Stimulated activated CD4-positive, alpha-beta T cell treated with anti-CD3 and anti-CD28 coated beads, Interleukin-1b, Interleukin-23, amount 100 ng/mL, for 1 hour (primary cell): ENCODE measurements around the gene SLC26A4.
"Not testable (repeated sequence)": the region's sequence is repeated elsewhere in the genome, so short reads cannot be mapped to it uniquely, and the experiment has no call there.

Source experiments
- DNase-seq, 2 donors: peaks; one replicate each; pipeline ENCODE4 v3.0.0-alpha.2; 2020; ENCODE audit warnings: low read depth in 2 of 2

SLC26A4 gene

GRCh38 chr7:107660381-107661080 lies at the start of gene SLC26A4:
Gene SLC26A4 (plus strand): TSS chr7:107660828. CDS start chr7:107661642, 814 bp downstream.
- DNase-seq: no peak

GRCh38 chr7:107613439-107613838 lies 47.2 kb upstream of the SLC26A4 start:
- DNase-seq: no peak

GRCh38 chr7:107613948-107614347 lies 46.7 kb upstream of the SLC26A4 start:
- DNase-seq: no peak

GRCh38 chr7:107614425-107614824 lies 46.2 kb upstream of the SLC26A4 start:
- DNase-seq: no peak

- no peak for DNase-seq
Measured at GRCh38 chr7:107615910-107616680, 44.5 kb upstream of the SLC26A4 start.

- no peak for DNase-seq
Measured at GRCh38 chr7:107622429-107622828, 38.2 kb upstream of the SLC26A4 start.

- DNase-seq: no peak
Measured at GRCh38 chr7:107622894-107623293, 37.7 kb upstream of the SLC26A4 start.

GRCh38 chr7:107627002-107627401 lies 33.6 kb upstream of the SLC26A4 start:
- DNase-seq: no peak

GRCh38 chr7:107628461-107629064 lies 32.1 kb upstream of the SLC26A4 start:
- DNase-seq: no peak

GRCh38 chr7:107630342-107630741 lies 30.3 kb upstream of the SLC26A4 start:
- DNase-seq: no peak

GRCh38 chr7:107631588-107632491 lies 28.8 kb upstream of the SLC26A4 start:
- no peak for DNase-seq

GRCh38 chr7:107632492-107632865 lies 28.1 kb upstream of the SLC26A4 start:
- no peak for DNase-seq

GRCh38 chr7:107638594-107638993 lies 22.0 kb upstream of the SLC26A4 start:
- no peak for DNase-seq

GRCh38 chr7:107639070-107639469 lies 21.6 kb upstream of the SLC26A4 start:
- not testable (repeated sequence) for DNase-seq

- DNase-seq: no peak
Measured at GRCh38 chr7:107641676-107642075, 19.0 kb upstream of the SLC26A4 start.

GRCh38 chr7:107642501-107642900 lies 18.1 kb upstream of the SLC26A4 start:
- no peak for DNase-seq

- no peak for DNase-seq
Measured at GRCh38 chr7:107643407-107643806, 17.2 kb upstream of the SLC26A4 start.

GRCh38 chr7:107643938-107644308 lies 16.7 kb upstream of the SLC26A4 start:
- DNase-seq: no peak

GRCh38 chr7:107644309-107644974 lies 16.2 kb upstream of the SLC26A4 start:
- no peak for DNase-seq

GRCh38 chr7:107652642-107653041 lies 8.0 kb upstream of the SLC26A4 start:
- DNase-seq: no peak

- DNase-seq: no peak
Measured at GRCh38 chr7:107658467-107658866, 2.2 kb upstream of the SLC26A4 start.
